PC-9 (cell line): ENCODE data around the gene GSAP. TPM values are rescaled to one million over a fixed set of nuclear protein-coding genes. Genes with fewer than 3 reads are reported as not detected.

Source experiments
- BruUV-seq: library from RNA; stranded (reverse); fragments of 400-500 nt; replicated peaks from 2 replicates; lab custom pipeline; 2021; lab: Mats Ljungman, UMichigan
- CTCF ChIA-PET: fragments of 300-600 bp; sonication (Branson Sonifier 250); formaldehyde crosslinking; loops from one replicate; lab custom pipeline; 2022; ENCODE audit warnings: antibody characterized with exemption; lab: Charles Lee
- POLR2A ChIA-PET: fragments of 300-600 bp; sonication (Branson Sonifier 250); formaldehyde crosslinking; loops from one replicate; lab custom pipeline; 2022; ENCODE audit warnings: antibody characterized with exemption; ENCODE audit not compliant: unreplicated experiment; lab: Charles Lee
- DNase-seq, 2 experiments: peaks; one replicate each; pipeline versions ENCODE4 v3.0.0 to v3.0.0-alpha.2; 2015 to 2022; ENCODE audit warnings: mixed read lengths in 1 of 2
- H2AFZ ChIP-seq: fragments of 200-600 bp; sonication (generic); 2 replicates; pipeline ENCODE4 v1.8.1; 2017; ENCODE audit warnings: antibody characterized with exemption
- H3F3A ChIP-seq: fragments of 200-600 bp; sonication (generic); 2 replicates; pipeline ENCODE4 v1.8.1; 2017; ENCODE audit warnings: antibody characterized with exemption, mild to moderate bottlenecking, low read depth; ENCODE audit not compliant: insufficient read depth
- H3K27ac ChIP-seq: fragments of 200-600 bp; sonication (generic); 2 replicates; pipeline ENCODE4 v1.6.1; 2016; ENCODE audit warnings: mixed run types
- H3K27me3 ChIP-seq: fragments of 200-600 bp; sonication (generic); 2 replicates; pipeline ENCODE4 v1.6.1; 2016; ENCODE audit warnings: low read depth, mixed run types; ENCODE audit not compliant: insufficient read depth
- H3K36me3 ChIP-seq: fragments of 200-600 bp; sonication (generic); 2 replicates; pipeline ENCODE4 v1.6.1; 2016; ENCODE audit warnings: low read depth, mixed run types
- H3K4me1 ChIP-seq: fragments of 200-600 bp; sonication (generic); replicated peaks from 2 replicates; pipeline ENCODE4 v1.6.1; 2016; ENCODE audit warnings: mixed run types; ENCODE audit not compliant: insufficient read depth
- H3K4me2 ChIP-seq: fragments of 200-600 bp; sonication (generic); 2 replicates; pipeline ENCODE4 v1.6.1; 2017; ENCODE audit warnings: mixed run types
- H3K4me3 ChIP-seq: fragments of 200-600 bp; sonication (generic); 2 replicates; pipeline ENCODE4 v1.6.1; 2016; ENCODE audit warnings: mixed run types
- H3K79me2 ChIP-seq: fragments of 200-600 bp; sonication (generic); 2 replicates; pipeline ENCODE4 v1.6.1; 2017; ENCODE audit warnings: low read depth, mixed run types
- H3K9me2 ChIP-seq: fragments of 200-600 bp; sonication (generic); 2 replicates; pipeline ENCODE4 v1.8.1; 2017; ENCODE audit warnings: mild to moderate bottlenecking; ENCODE audit not compliant: insufficient read depth
- H3K9me3 ChIP-seq: fragments of 200-600 bp; sonication (generic); 2 replicates; pipeline ENCODE4 v1.8.1; 2016; ENCODE audit warnings: low read depth; ENCODE audit not compliant: insufficient read depth
- H4K20me1 ChIP-seq: fragments of 200-600 bp; sonication (generic); 2 replicates; pipeline ENCODE4 v1.8.1; 2017; ENCODE audit not compliant: insufficient read depth
- CTCF ChIP-seq: fragments of 200-600 bp; sonication (generic); conservative IDR thresholded peaks from 2 replicates; pipeline ENCODE4 v1.6.1; 2017; ENCODE audit warnings: mixed run types, antibody characterized with exemption, mild to moderate bottlenecking, moderate library complexity
- EZH2 ChIP-seq: fragments of 200-600 bp; sonication (generic); IDR thresholded peaks from 2 replicates; pipeline ENCODE4 v1.8.0; 2017; ENCODE audit warnings: antibody characterized with exemption, low read depth
- intact Hi-C: fragments of 100-400 bp; cut with micrococcal nuclease; formaldehyde crosslinking; loops from one replicate; pipeline ENCODE4 v1.10.0; 2022; ENCODE audit not compliant: unreplicated experiment
- total RNA-seq: library from RNA; stranded (reverse); gene quantifications from 2 replicates; pipeline ENCODE4 v1.2.3, GENCODE V29; 2021

GSAP gene
- total RNA-seq, 1 experiment from 2014 or later = 15.6 TPM

- H3K4me2 ChIP-seq = peak overlapping the region; percentile 24
- peaks cover 50% of the 10 kb centered on the region for H3K4me1 ChIP-seq
- no peaks in the 10 kb centered on the region for H3K9me3 ChIP-seq
- no peak overlapping the region for H3K27ac ChIP-seq
- intact Hi-C loops = no loop called here
- no peak overlapping the region for H3K4me3 ChIP-seq
- ChIA-PET CTCF (no interaction called here), POLR2A (no interaction called here)
- BruUV-seq = no TSS peak
- H2AFZ ChIP-seq = no peak overlapping the region
- no peaks in the 10 kb centered on the region for H3K27me3 ChIP-seq
- no peaks in the 10 kb centered on the region for H3K9me2 ChIP-seq
- no peaks in the 10 kb centered on the region for H3K36me3 ChIP-seq
- no peaks in the 10 kb centered on the region for H3K79me2 ChIP-seq
- H4K20me1 ChIP-seq = no peaks in the 10 kb centered on the region
- TF ChIP-seq EZH2 = no peak
- peaks cover 27% of the 10 kb centered on the region for H3F3A ChIP-seq
- no peak for DNase-seq
Observed at GRCh38 chr7:77422500-77422899, 6.4 kb upstream of the GSAP start.

- Histone ChIP-seq H3K79me2 (no peaks in the 10 kb centered on the region), H3K27ac (no peak overlapping the region), H3K27me3 (no peaks in the 10 kb centered on the region), H3K4me3 (no peak overlapping the region), H3K4me1 (peaks cover 47% of the 10 kb centered on the region), H4K20me1 (no peaks in the 10 kb centered on the region), H2AFZ (no peak overlapping the region), H3K9me3 (no peaks in the 10 kb centered on the region), H3F3A (peaks cover 20% of the 10 kb centered on the region), H3K4me2 (no peak overlapping the region), H3K9me2 (no peaks in the 10 kb centered on the region), H3K36me3 (no peaks in the 10 kb centered on the region)
- POLR2A ChIA-PET = no interaction called here
- CTCF ChIA-PET = no interaction called here
- no peak for DNase-seq
- intact Hi-C loops = no loop called here
- no peak for TF ChIP-seq CTCF
- TF ChIP-seq EZH2 = no peak
- no TSS peak for BruUV-seq
Observed at GRCh38 chr7:77420986-77421672, 5.0 kb upstream of the GSAP start.

GRCh38 chr7:77420438-77420837 is 4.3 kb upstream of the GSAP start:
- TF ChIP-seq EZH2 = no peak
- TF ChIP-seq CTCF = no peak
- intact Hi-C loops = no loop called here
- no peaks in the 10 kb centered on the region for H3K27me3 ChIP-seq
- BruUV-seq = no TSS peak
- ChIA-PET CTCF (no interaction called here), POLR2A (no interaction called here)
- H3K36me3 ChIP-seq = no peaks in the 10 kb centered on the region
- no peak for DNase-seq
- H3F3A ChIP-seq = peaks cover 14% of the 10 kb centered on the region
- no peaks in the 10 kb centered on the region for H3K9me3 ChIP-seq
- H3K4me3 ChIP-seq = no peak overlapping the region
- H4K20me1 ChIP-seq = no peaks in the 10 kb centered on the region
- no peak overlapping the region for H2AFZ ChIP-seq
- no peak overlapping the region for H3K4me2 ChIP-seq
- H3K79me2 ChIP-seq = no peaks in the 10 kb centered on the region
- no peak overlapping the region for H3K27ac ChIP-seq
- H3K4me1 ChIP-seq = peaks cover 40% of the 10 kb centered on the region
- no peaks in the 10 kb centered on the region for H3K9me2 ChIP-seq
